Ishikawa (cell line): ENCODE measurements around the gene AMN1.
A peak's percentile ranks its signal among the peaks of the same experiment; 100 is the strongest.

Experiments used
- CEBPB ChIP-seq: IDR thresholded peaks from 2 replicates; pipeline ENCODE4 v1.6.1; 2012
- CREB1 ChIP-seq: IDR thresholded peaks from 2 replicates; pipeline ENCODE4 v1.6.1; 2012; ENCODE audit warnings: low read depth
- EGR1 ChIP-seq: IDR thresholded peaks from 2 replicates; pipeline ENCODE4 v1.6.1; 2012
- EP300 ChIP-seq: IDR thresholded peaks from 2 replicates; pipeline ENCODE4 v1.6.1; 2012; ENCODE audit warnings: borderline replicate concordance
- FOXM1 ChIP-seq: IDR thresholded peaks from 2 replicates; pipeline ENCODE4 v1.6.1; 2012; ENCODE audit warnings: low read depth, borderline replicate concordance
- MAX ChIP-seq: IDR thresholded peaks from 2 replicates; pipeline ENCODE4 v1.6.1; 2012
- NFIC ChIP-seq: IDR thresholded peaks from 2 replicates; pipeline ENCODE4 v1.6.1; 2012
- RAD21 ChIP-seq: IDR thresholded peaks from 2 replicates; pipeline ENCODE4 v1.6.1; 2012; ENCODE audit warnings: low read depth
- TAF1 ChIP-seq: IDR thresholded peaks from 2 replicates; pipeline ENCODE4 v1.6.1; 2012; ENCODE audit warnings: low read depth, mild to moderate bottlenecking
- TCF12 ChIP-seq: IDR thresholded peaks from 2 replicates; pipeline ENCODE4 v1.6.1; 2012; ENCODE audit warnings: low read depth
- TEAD4 ChIP-seq: IDR thresholded peaks from 2 replicates; pipeline ENCODE4 v1.6.1; 2012
- YY1 ChIP-seq: IDR thresholded peaks from 2 replicates; pipeline ENCODE4 v1.6.1; 2012; ENCODE audit warnings: low read depth
- ZBTB7A ChIP-seq: IDR thresholded peaks from 2 replicates; pipeline ENCODE4 v1.6.1; 2012; ENCODE audit warnings: low read depth
- TF ChIP-seq, protein P1 (sequence below): IDR thresholded peaks from 2 replicates; pipeline ENCODE4 v1.6.1; 2012
- TF ChIP-seq, protein P2 (sequence below): IDR thresholded peaks from 2 replicates; pipeline ENCODE4 v1.6.1; 2012; ENCODE audit warnings: low read depth, mild to moderate bottlenecking

Gene AMN1

GRCh38 chr12:31750747-31751039, 21.9 kb upstream of the AMN1 start:
- TF ChIP-seq YY1 (no peak), CREB1 (no peak), MAX (no peak), EGR1 (no peak), NFIC (no peak)
- TF ChIP-seq, protein P1, sequence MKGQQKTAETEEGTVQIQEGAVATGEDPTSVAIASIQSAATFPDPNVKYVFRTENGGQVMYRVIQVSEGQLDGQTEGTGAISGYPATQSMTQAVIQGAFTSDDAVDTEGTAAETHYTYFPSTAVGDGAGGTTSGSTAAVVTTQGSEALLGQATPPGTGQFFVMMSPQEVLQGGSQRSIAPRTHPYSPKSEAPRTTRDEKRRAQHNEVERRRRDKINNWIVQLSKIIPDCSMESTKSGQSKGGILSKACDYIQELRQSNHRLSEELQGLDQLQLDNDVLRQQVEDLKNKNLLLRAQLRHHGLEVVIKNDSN, result no peak

DNA sequence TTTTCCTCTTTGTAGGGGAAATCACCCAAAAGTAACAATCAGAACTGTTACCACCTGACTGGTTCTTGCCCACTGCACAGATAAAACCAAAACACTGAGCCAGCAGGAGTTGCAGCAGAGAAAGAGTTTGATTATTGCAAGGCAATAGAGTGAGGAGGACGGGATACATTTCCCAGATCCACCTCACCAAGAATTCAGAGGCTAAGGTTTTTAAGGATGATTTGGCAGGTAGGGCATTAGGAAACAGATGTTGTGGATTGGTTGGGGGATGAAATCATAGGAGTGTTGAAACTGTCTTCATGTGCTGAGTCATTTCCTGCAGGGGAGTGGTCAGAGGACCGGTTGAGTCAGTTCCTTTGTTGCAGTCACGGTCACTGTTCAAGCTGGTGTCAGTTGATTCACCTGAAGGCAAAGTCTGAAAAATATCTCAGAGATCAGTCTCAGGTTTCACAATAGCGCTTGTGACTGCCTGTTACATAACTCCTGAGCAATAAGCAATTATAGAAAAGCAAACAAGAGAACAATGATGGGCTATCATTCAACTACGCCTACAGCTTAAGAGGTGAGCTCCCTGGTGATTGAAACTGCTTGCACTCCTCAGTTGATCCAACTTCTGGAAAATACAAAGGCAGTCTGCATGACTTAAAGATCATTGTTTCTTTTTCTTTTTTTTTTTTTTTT, 20.3 kb upstream of the AMN1 start:
- peak; percentile 100 for TF ChIP-seq NFIC
- TF ChIP-seq FOXM1, result peak; percentile 100
- peak; percentile 100 for TF ChIP-seq EP300
- TF ChIP-seq YY1, result peak; percentile 78; the same call in 1 of the 2 replicates
- TF ChIP-seq TEAD4, result peak; percentile 98
- peak; percentile 64 for TF ChIP-seq CREB1
- peak; percentile 73 for TF ChIP-seq MAX
- peak; percentile 100 for TF ChIP-seq TCF12
- TF ChIP-seq CEBPB, result peak; percentile 100
- 0 out of 2 replicates have a peak, but pooled peaks have one; percentile 33 for TF ChIP-seq ZBTB7A
- peak; percentile 84 for TF ChIP-seq EGR1
- TF ChIP-seq, protein P1, result peak; percentile 74; the same call in 1 of the 2 replicates
- TF ChIP-seq, protein P2, sequence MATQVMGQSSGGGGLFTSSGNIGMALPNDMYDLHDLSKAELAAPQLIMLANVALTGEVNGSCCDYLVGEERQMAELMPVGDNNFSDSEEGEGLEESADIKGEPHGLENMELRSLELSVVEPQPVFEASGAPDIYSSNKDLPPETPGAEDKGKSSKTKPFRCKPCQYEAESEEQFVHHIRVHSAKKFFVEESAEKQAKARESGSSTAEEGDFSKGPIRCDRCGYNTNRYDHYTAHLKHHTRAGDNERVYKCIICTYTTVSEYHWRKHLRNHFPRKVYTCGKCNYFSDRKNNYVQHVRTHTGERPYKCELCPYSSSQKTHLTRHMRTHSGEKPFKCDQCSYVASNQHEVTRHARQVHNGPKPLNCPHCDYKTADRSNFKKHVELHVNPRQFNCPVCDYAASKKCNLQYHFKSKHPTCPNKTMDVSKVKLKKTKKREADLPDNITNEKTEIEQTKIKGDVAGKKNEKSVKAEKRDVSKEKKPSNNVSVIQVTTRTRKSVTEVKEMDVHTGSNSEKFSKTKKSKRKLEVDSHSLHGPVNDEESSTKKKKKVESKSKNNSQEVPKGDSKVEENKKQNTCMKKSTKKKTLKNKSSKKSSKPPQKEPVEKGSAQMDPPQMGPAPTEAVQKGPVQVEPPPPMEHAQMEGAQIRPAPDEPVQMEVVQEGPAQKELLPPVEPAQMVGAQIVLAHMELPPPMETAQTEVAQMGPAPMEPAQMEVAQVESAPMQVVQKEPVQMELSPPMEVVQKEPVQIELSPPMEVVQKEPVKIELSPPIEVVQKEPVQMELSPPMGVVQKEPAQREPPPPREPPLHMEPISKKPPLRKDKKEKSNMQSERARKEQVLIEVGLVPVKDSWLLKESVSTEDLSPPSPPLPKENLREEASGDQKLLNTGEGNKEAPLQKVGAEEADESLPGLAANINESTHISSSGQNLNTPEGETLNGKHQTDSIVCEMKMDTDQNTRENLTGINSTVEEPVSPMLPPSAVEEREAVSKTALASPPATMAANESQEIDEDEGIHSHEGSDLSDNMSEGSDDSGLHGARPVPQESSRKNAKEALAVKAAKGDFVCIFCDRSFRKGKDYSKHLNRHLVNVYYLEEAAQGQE, result peak; percentile 48; the same call in 1 of the 2 replicates
- peak; percentile 46 for TF ChIP-seq RAD21
- TF ChIP-seq TAF1, result no peak

GRCh38 chr12:31745242-31745641, 16.4 kb upstream of the AMN1 start:
- no peak for TF ChIP-seq CREB1
- TF ChIP-seq YY1, result no peak
- TF ChIP-seq FOXM1, result no peak
- no peak for TF ChIP-seq TAF1
- TF ChIP-seq TEAD4, result no peak
- TF ChIP-seq, protein P2, result no peak
- TF ChIP-seq NFIC, result no peak
- TF ChIP-seq TCF12, result no peak
- TF ChIP-seq CEBPB, result no peak
- no peak for TF ChIP-seq RAD21
- no peak for TF ChIP-seq MAX
- TF ChIP-seq EP300, result no peak
- no peak for TF ChIP-seq ZBTB7A
- TF ChIP-seq, protein P1, result no peak
- no peak for TF ChIP-seq EGR1

DNA sequence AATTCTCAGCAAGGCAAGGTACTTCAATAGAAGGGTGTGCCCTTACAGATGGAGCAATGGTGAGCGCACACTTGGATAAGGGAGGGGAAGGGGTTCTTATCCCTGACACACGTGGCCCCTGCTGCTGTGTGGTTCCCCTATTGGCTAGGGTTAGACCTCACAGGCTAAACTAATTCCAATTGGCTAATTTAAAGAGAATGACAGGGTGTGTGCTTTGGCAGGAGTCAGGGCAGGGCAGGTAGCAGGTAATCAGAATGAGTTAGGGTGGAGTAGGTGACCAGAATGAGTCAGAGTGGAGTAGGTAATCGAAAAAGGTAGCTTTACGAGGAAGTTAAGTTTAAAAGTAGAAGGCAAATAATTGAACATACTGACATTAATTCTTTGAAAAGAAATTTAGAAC, 15.5 kb upstream of the AMN1 start:
- TF ChIP-seq FOXM1 (peak; percentile 40; the same call in 1 of the 2 replicates), EP300 (peak; percentile 25; the same call in 1 of the 2 replicates), NFIC (0 out of 2 replicates have a peak, but pooled peaks have one; percentile 14)
- TF ChIP-seq, protein P1, result 0 out of 2 replicates have a peak, but pooled peaks have one; percentile 29

GRCh38 chr12:31742891-31743290, 14.1 kb upstream of the AMN1 start:
- TF ChIP-seq NFIC, result peak; percentile 90
- no peak for TF ChIP-seq ZBTB7A
- no peak for TF ChIP-seq YY1
- no peak for TF ChIP-seq TAF1
- no peak for TF ChIP-seq FOXM1
- no peak for TF ChIP-seq MAX
- no peak; the same call in 1 of the 2 replicates for TF ChIP-seq CEBPB
- no peak for TF ChIP-seq RAD21
- TF ChIP-seq CREB1, result no peak
- TF ChIP-seq, protein P1, result no peak
- peak; percentile 44; the same call in 1 of the 2 replicates for TF ChIP-seq EP300
- no peak for TF ChIP-seq EGR1
- TF ChIP-seq, protein P2, result 0 out of 2 replicates have a peak, but pooled peaks have one; percentile 6
- no peak; the same call in 1 of the 2 replicates for TF ChIP-seq TCF12
- no peak for TF ChIP-seq TEAD4
